DOHH2 (cell line): Measurements from ENCODE around the gene IDUA.

Source experiments
- H3F3A ChIP-seq: fragments of 200-600 bp; sonication (generic), shearing (Covaris generic); 2 replicates; pipeline ENCODE4 v1.6.0; 2016; ENCODE audit warnings: antibody characterized with exemption, mild to moderate bottlenecking; ENCODE audit not compliant: control insufficient read depth, insufficient read depth
- H3K27ac ChIP-seq: fragments of 200-600 bp; sonication (generic); 2 replicates; pipeline ENCODE4 v1.5.1; 2014; ENCODE audit warnings: low read depth, mild to moderate bottlenecking, low read length, moderate library complexity
- H3K27me3 ChIP-seq: fragments of 200-600 bp; sonication (generic); 2 replicates; pipeline ENCODE4 v1.6.1; 2014; ENCODE audit warnings: mild to moderate bottlenecking, low read length, mixed read lengths; ENCODE audit not compliant: control insufficient read depth
- H3K36me3 ChIP-seq: fragments of 200-600 bp; sonication (generic); 2 replicates; pipeline ENCODE4 v1.6.1; 2014; ENCODE audit warnings: mild to moderate bottlenecking, low read length, moderate library complexity, mixed read lengths; ENCODE audit not compliant: control insufficient read depth
- H3K4me1 ChIP-seq: fragments of 200-600 bp; sonication (generic); 2 replicates; pipeline ENCODE4 v1.6.1; 2014; ENCODE audit warnings: mild to moderate bottlenecking, low read length, mixed read lengths; ENCODE audit not compliant: control insufficient read depth
- H3K4me2 ChIP-seq: fragments of 200-600 bp; sonication (generic); 2 replicates; pipeline ENCODE4 v1.6.0; 2014; ENCODE audit warnings: mild to moderate bottlenecking, low read length, moderate library complexity
- H3K4me3 ChIP-seq: fragments of 200-600 bp; sonication (generic); 2 replicates; pipeline ENCODE4 v1.5.1; 2014; ENCODE audit warnings: mild to moderate bottlenecking, low read length, mixed read lengths
- H3K79me2 ChIP-seq: fragments of 200-600 bp; sonication (generic); 2 replicates; pipeline ENCODE4 v1.6.1; 2014; ENCODE audit warnings: mild to moderate bottlenecking, low read length, mixed read lengths; ENCODE audit not compliant: control insufficient read depth
- H3K9me2 ChIP-seq: fragments of 200-600 bp; sonication (generic); replicated peaks from 2 replicates; pipeline ENCODE4 v1.6.1; 2014; ENCODE audit warnings: mild to moderate bottlenecking, low read length, mixed read lengths; ENCODE audit not compliant: control insufficient read depth
- H3K9me3 ChIP-seq: fragments of 200-600 bp; sonication (generic); 2 replicates; pipeline ENCODE4 v1.6.1; 2014; ENCODE audit warnings: antibody characterized with exemption, low read length, mixed read lengths; ENCODE audit not compliant: control insufficient read depth, insufficient read depth
- H4K20me1 ChIP-seq: fragments of 200-600 bp; sonication (generic); 2 replicates; pipeline ENCODE4 v1.6.0; 2014; ENCODE audit warnings: low read depth, mild to moderate bottlenecking, antibody characterized with exemption, low read length, moderate library complexity; ENCODE audit not compliant: control insufficient read depth, insufficient read depth
- CTCF ChIP-seq: fragments of 200-600 bp; sonication (generic); IDR thresholded peaks from one replicate; pipeline ENCODE4 v1.5.1; 2014; ENCODE audit warnings: antibody characterized with exemption, mild to moderate bottlenecking, low read depth, low read length; ENCODE audit not compliant: poor library complexity, severe bottlenecking
- EZH2phosphoT487 ChIP-seq: fragments of 200-600 bp; sonication (generic); IDR thresholded peaks from 2 replicates; pipeline ENCODE4 v1.6.1; 2017; ENCODE audit warnings: borderline replicate concordance, mild to moderate bottlenecking, antibody characterized with exemption, low read length, moderate library complexity, mixed read lengths

Gene IDUA

GRCh38 chr4:948936-949300 lies 37.9 kb upstream of the IDUA start:
- Histone ChIP-seq H3K79me2 (no peaks in the 10 kb centered on the region), H3F3A (no peaks in the 10 kb centered on the region), H4K20me1 (0 out of 2 replicates have a peak, but pooled peaks cover 8% of the 10 kb centered on the region), H3K4me1 (no peaks in the 10 kb centered on the region), H3K9me3 (no peaks in the 10 kb centered on the region), H3K27me3 (no peaks in the 10 kb centered on the region), H3K4me3 (no peak overlapping the region), H3K9me2 (no peaks in the 10 kb centered on the region), H3K27ac (no peak overlapping the region), H3K36me3 (no peaks in the 10 kb centered on the region), H3K4me2 (no peak overlapping the region)
- TF ChIP-seq CTCF = no peak
- TF ChIP-seq EZH2phosphoT487 = no peak

GRCh38 chr4:949656-950055 lies 37.2 kb upstream of the IDUA start:
- no peaks in the 10 kb centered on the region for H3K36me3 ChIP-seq
- no peaks in the 10 kb centered on the region for H3K79me2 ChIP-seq
- no peak for TF ChIP-seq CTCF
- no peak for TF ChIP-seq EZH2phosphoT487
- no peak overlapping the region for H3K27ac ChIP-seq
- 0 out of 2 replicates have a peak, but pooled peaks cover 8% of the 10 kb centered on the region for H4K20me1 ChIP-seq
- H3K9me3 ChIP-seq = no peaks in the 10 kb centered on the region
- H3K4me1 ChIP-seq = no peaks in the 10 kb centered on the region
- no peaks in the 10 kb centered on the region for H3K27me3 ChIP-seq
- no peaks in the 10 kb centered on the region for H3K9me2 ChIP-seq
- no peak overlapping the region for H3K4me2 ChIP-seq
- H3F3A ChIP-seq = no peaks in the 10 kb centered on the region
- H3K4me3 ChIP-seq = no peak overlapping the region

- H3K36me3 ChIP-seq = no peaks in the 10 kb centered on the region
- H3K27me3 ChIP-seq = no peaks in the 10 kb centered on the region
- H3K4me1 ChIP-seq = no peaks in the 10 kb centered on the region
- 0 out of 2 replicates have a peak, but pooled peaks cover 8% of the 10 kb centered on the region for H4K20me1 ChIP-seq
- H3K4me2 ChIP-seq = no peak overlapping the region
- no peaks in the 10 kb centered on the region for H3K9me3 ChIP-seq
- TF ChIP-seq CTCF (no peak), EZH2phosphoT487 (no peak)
- no peaks in the 10 kb centered on the region for H3K9me2 ChIP-seq
- H3F3A ChIP-seq = no peaks in the 10 kb centered on the region
- H3K4me3 ChIP-seq = no peak overlapping the region
- no peaks in the 10 kb centered on the region for H3K79me2 ChIP-seq
- no peak overlapping the region for H3K27ac ChIP-seq
These were observed 36.5 kb upstream of the IDUA start for GRCh38 chr4:950136-951020.
